Stomach (tissue), 4 donors: ENCODE data around the gene NSUN7.

ENCODE experiments used
- POLR2A ChIP-seq, 4 donors: fragments of 450-650 bp; IDR thresholded peaks; one replicate each; pipeline ENCODE4 v1.6.1; 2016; ENCODE audit warnings: antibody characterized with exemption in 4 of 4, control low read depth in 2 of 4, mild to moderate bottlenecking in 1 of 4, moderate library complexity in 1 of 4
- POLR2AphosphoS5 ChIP-seq, 3 donors: sonication (generic); formaldehyde crosslinking; IDR thresholded peaks; one replicate each; pipeline ENCODE4 v1.6.1; 2016; ENCODE audit warnings: antibody characterized with exemption in 3 of 3
- TF ChIP-seq, protein P1 (sequence below), 7 experiments: fragments of 450-650 bp in 4 of 7; fragments of 200-600 bp in 3 of 7; sonication (generic) in 3 of 7; IDR thresholded peaks; one replicate each; pipeline ENCODE4 v1.5.1; 2016 to 2019; ENCODE audit warnings: antibody characterized with exemption in 7 of 7, control low read depth in 2 of 7, mild to moderate bottlenecking in 1 of 7

GRCh38 chr4:40812386-40812785, 62.6 kb downstream of the NSUN7 start:
- TF ChIP-seq POLR2AphosphoS5 (IDR thresholded peaks at IDR 0.05): no peak
- TF ChIP-seq, protein P1, sequence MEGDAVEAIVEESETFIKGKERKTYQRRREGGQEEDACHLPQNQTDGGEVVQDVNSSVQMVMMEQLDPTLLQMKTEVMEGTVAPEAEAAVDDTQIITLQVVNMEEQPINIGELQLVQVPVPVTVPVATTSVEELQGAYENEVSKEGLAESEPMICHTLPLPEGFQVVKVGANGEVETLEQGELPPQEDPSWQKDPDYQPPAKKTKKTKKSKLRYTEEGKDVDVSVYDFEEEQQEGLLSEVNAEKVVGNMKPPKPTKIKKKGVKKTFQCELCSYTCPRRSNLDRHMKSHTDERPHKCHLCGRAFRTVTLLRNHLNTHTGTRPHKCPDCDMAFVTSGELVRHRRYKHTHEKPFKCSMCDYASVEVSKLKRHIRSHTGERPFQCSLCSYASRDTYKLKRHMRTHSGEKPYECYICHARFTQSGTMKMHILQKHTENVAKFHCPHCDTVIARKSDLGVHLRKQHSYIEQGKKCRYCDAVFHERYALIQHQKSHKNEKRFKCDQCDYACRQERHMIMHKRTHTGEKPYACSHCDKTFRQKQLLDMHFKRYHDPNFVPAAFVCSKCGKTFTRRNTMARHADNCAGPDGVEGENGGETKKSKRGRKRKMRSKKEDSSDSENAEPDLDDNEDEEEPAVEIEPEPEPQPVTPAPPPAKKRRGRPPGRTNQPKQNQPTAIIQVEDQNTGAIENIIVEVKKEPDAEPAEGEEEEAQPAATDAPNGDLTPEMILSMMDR (IDR thresholded peaks at IDR 0.05): no peak
- no peak for TF ChIP-seq POLR2A (IDR thresholded peaks at IDR 0.05)
